CD1c-positive myeloid dendritic cell (primary cell): ENCODE data around the gene GNAS.
A peak's percentile ranks its signal among the peaks of the same experiment; 100 is the strongest.
"Not testable (repeated sequence)": the region's sequence is repeated elsewhere in the genome, so short reads cannot be mapped to it uniquely, and the experiment has no call there.

Experiments used
- DNase-seq: peaks from one replicate; pipeline ENCODE4 v3.0.0-alpha.2; 2016; ENCODE audit errors: extremely low spot score

The GNAS gene

GRCh38 chr20:58927490-58928061 is 75.1 kb downstream of the GNAS start:
- no peak for DNase-seq

- no peak for DNase-seq
These were observed 78.0 kb downstream of the GNAS start for GRCh38 chr20:58930496-58930895.

- DNase-seq: no peak
These were observed 79.7 kb downstream of the GNAS start for GRCh38 chr20:58932170-58932569.

GRCh38 chr20:58938078-58938477 is 85.6 kb downstream of the GNAS start:
- DNase-seq: no peak

- DNase-seq: peak; percentile 54
These were observed 86.0 kb downstream of the GNAS start for GRCh38 chr20:58938541-58938940.

GRCh38 chr20:58941471-58941870 is 89.0 kb downstream of the GNAS start:
- DNase-seq: no peak

GRCh38 chr20:58942549-58942948 is 90.0 kb downstream of the GNAS start:
- no peak for DNase-seq

GRCh38 chr20:58944610-58945009 is 92.1 kb downstream of the GNAS start:
- DNase-seq: no peak

GRCh38 chr20:58945965-58946631 is 93.6 kb downstream of the GNAS start:
- DNase-seq: peak; percentile 13

GRCh38 chr20:58947797-58948388 is 95.4 kb downstream of the GNAS start:
- DNase-seq: not testable (repeated sequence)

- DNase-seq: no peak
These were observed 98.1 kb downstream of the GNAS start for GRCh38 chr20:58950603-58951002.

- DNase-seq: no peak
These were observed 100.5 kb downstream of the GNAS start for GRCh38 chr20:58953050-58953449.

GRCh38 chr20:58956078-58956477 is 103.6 kb downstream of the GNAS start:
- DNase-seq: peak; percentile 15

- DNase-seq: no peak
These were observed 107.1 kb downstream of the GNAS start for GRCh38 chr20:58959652-58960051.
